ENCODE data around the gene TTBK2. TPM values are rescaled to one million over a fixed set of nuclear protein-coding genes. Genes with fewer than 3 reads are reported as not detected.

TTBK2 gene
- total and polyA plus RNA-seq, 10 of the 15 experiments (the other 5 are each of a cell fraction or from before 2014, with no cell fraction given), result 0.66 to 9.1 (median 3.7) TPM

- intact Hi-C loops (cut with micrococcal nuclease; ENCODE audit: unreplicated experiment), result no loop called here
- Histone ChIP-seq H2AFZ (ENCODE audit: control insufficient read depth, low read depth, low read length) (no peak overlapping the region), H3K4me1 (ENCODE audit: control insufficient read depth, insufficient read depth, low read length) (no peaks in the 10 kb centered on the region), H3K27ac (ENCODE audit: control insufficient read depth, insufficient read depth) (no peak overlapping the region), H3K9ac (ENCODE audit: control insufficient read depth, insufficient read depth, low read length) (no peak overlapping the region), H3K9me3 (replicated peaks; ENCODE audit: control insufficient read depth, insufficient read depth, low read length) (no peaks in the 10 kb centered on the region), H3K4me2 (ENCODE audit: control insufficient read depth, insufficient read depth) (no peak overlapping the region), H3K36me3 (ENCODE audit: control insufficient read depth in 2 of 2, insufficient read depth in 2 of 2, low read length in 1 of 2) (no peaks in the 10 kb centered on the region), H4K20me1 (ENCODE audit: control insufficient read depth, insufficient read depth) (no peaks in the 10 kb centered on the region), H3K4me3 (no peak overlapping the region), H3K27me3 (replicated peaks in 1 of 2; ENCODE audit: control insufficient read depth in 2 of 2, insufficient read depth in 2 of 2, low read length in 1 of 2) (no peaks in the 10 kb centered on the region), H3K79me2 (ENCODE audit: control insufficient read depth, insufficient read depth, low read length) (no peaks in the 10 kb centered on the region)
- SMC1A ChIA-PET (ENCODE audit: uncharacterized antibody, unreplicated experiment), result interaction anchor here (0.7 kb wide), 2 partner anchors 22 to 101 kb away, joined by 3 to 4 read pairs; no protein-coding TSS in a partner anchor
- POLR2A ChIA-PET, result no interaction called here
- 52% methylated on average over 3 of the region's 3 CpGs for WGBS (ENCODE audit: insufficient coverage, insufficient replicate concordance, low lambda C conversion rate, missing lambda C conversion rate)
- FAIRE-seq (no peak), DNase-seq (ENCODE audit: low read depth, low spot score) (no peak), ATAC-seq (no peak)
- CTCF ChIA-PET, result interaction anchor here (1.1 kb wide), 1 partner anchor 70 kb away, joined by 3 read pairs; no protein-coding TSS in a partner anchor
- TF ChIP-seq MYB (IDR thresholded peaks at IDR 0.05; ENCODE audit: borderline replicate concordance, low read depth, low read length) (no peak), MEF2A (IDR thresholded peaks at IDR 0.05; ENCODE audit: insufficient read depth, low read depth, low read length) (no peak), TARDBP (IDR thresholded peaks at IDR 0.05; ENCODE audit: borderline replicate concordance) (no peak), SREBF1 (IDR thresholded peaks at IDR 0.05; ENCODE audit: low read length) (no peak), CHD1 (IDR thresholded peaks at IDR 0.05; ENCODE audit: low read depth, low read length) (no peak), CREM (IDR thresholded peaks at IDR 0.05; ENCODE audit: low read depth) (no peak), NR2F1 (conservative IDR thresholded peaks at IDR 0.05) (no peak), IRF5 (IDR thresholded peaks at IDR 0.05; ENCODE audit: borderline replicate concordance) (no peak), SREBF2 (IDR thresholded peaks at IDR 0.05; ENCODE audit: low read length) (no peak), REST (IDR thresholded peaks at IDR 0.05; ENCODE audit: low read depth, low read length) (no peak), IKZF2 (IDR thresholded peaks at IDR 0.05) (no peak)
- TF ChIP-seq, protein P1, sequence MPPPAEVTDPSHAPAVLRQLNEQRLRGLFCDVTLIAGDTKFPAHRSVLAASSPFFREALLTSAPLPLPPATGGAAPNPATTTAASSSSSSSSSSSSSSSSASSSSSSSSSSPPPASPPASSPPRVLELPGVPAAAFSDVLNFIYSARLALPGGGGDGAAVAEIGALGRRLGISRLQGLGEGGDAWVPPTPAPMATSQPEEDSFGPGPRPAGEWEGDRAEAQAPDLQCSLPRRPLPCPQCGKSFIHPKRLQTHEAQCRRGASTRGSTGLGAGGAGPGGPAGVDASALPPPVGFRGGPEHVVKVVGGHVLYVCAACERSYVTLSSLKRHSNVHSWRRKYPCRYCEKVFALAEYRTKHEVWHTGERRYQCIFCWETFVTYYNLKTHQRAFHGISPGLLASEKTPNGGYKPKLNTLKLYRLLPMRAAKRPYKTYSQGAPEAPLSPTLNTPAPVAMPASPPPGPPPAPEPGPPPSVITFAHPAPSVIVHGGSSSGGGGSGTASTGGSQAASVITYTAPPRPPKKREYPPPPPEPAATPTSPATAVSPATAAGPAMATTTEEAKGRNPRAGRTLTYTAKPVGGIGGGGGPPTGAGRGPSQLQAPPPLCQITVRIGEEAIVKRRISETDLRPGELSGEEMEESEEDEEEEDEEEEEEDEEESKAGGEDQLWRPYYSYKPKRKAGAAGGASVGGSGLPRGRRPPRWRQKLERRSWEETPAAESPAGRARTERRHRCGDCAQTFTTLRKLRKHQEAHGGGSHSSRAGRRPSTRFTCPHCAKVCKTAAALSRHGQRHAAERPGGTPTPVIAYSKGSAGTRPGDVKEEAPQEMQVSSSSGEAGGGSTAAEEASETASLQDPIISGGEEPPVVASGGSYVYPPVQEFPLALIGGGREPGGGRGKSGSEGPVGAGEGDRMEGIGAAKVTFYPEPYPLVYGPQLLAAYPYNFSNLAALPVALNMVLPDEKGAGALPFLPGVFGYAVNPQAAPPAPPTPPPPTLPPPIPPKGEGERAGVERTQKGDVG (CRISPR knock-in tag; IDR thresholded peaks at IDR 0.05), result no peak
- RAD21 ChIA-PET (ENCODE audit: unreplicated experiment), result no interaction called here
- in situ Hi-C loops (cut with MboI), result no loop called here
- no TSS peak for BruUV-seq (replicated peaks)
Measured at GRCh38 chr15:42820811-42821210, 99.8 kb downstream of the TTBK2 start.
